OCI-LY3 (cell line): Measurements from ENCODE around the gene FLOT2.

Experiments used
- H2AFZ ChIP-seq: fragments of 200-600, 300-600 bp; shearing (Covaris generic); 2 replicates; pipeline ENCODE4 v1.6.0; 2014; ENCODE audit warnings: antibody characterized with exemption, low read depth, low read length
- H3K27ac ChIP-seq: fragments of 200-600, 300-600 bp; sonication (generic); 2 replicates; pipeline ENCODE4 v1.5.1; 2014; ENCODE audit warnings: mild to moderate bottlenecking, low read length, moderate library complexity, mixed read lengths
- H3K27me3 ChIP-seq: fragments of 200-600, 300-600 bp; sonication (generic); 2 replicates; pipeline ENCODE4 v1.6.1; 2014; ENCODE audit warnings: low read depth, low read length, mixed read lengths
- H3K36me3 ChIP-seq: fragments of 200-600, 300-600 bp; sonication (generic); replicated peaks from 2 replicates; pipeline ENCODE3; 2014; ENCODE audit warnings: low read depth, low read length, mixed read lengths
- H3K4me1 ChIP-seq: fragments of 300-600, 200-600 bp; sonication (generic); 2 replicates; pipeline ENCODE4 v1.6.1; 2014; ENCODE audit warnings: low read length, mixed read lengths
- H3K4me2 ChIP-seq: fragments of 200-600, 300-600 bp; sonication (generic); 2 replicates; pipeline ENCODE4 v1.6.1; 2014; ENCODE audit warnings: low read length, mixed read lengths
- H3K4me3 ChIP-seq: fragments of 300-600, 200-600 bp; sonication (generic); 2 replicates; pipeline ENCODE4 v1.5.1; 2014; ENCODE audit warnings: antibody characterized with exemption, mild to moderate bottlenecking, low read length, moderate library complexity
- H3K79me2 ChIP-seq: fragments of 300-600, 200-600 bp; shearing (Covaris generic); 2 replicates; pipeline ENCODE4 v1.6.1; 2014; ENCODE audit warnings: mild to moderate bottlenecking, low read length, mixed read lengths
- H3K9ac ChIP-seq: fragments of 300-600, 200-600 bp; shearing (Covaris generic); 2 replicates; pipeline ENCODE4 v1.6.0; 2014; ENCODE audit warnings: mild to moderate bottlenecking, low read length, moderate library complexity
- H3K9me3 ChIP-seq: fragments of 200-600, 300-600 bp; shearing (Covaris generic); 2 replicates; pipeline ENCODE4 v1.6.1; 2014; ENCODE audit warnings: low read length, mixed read lengths; ENCODE audit not compliant: insufficient read depth
- H4K20me1 ChIP-seq: fragments of 200-600, 300-600 bp; sonication (generic); 2 replicates; pipeline ENCODE4 v1.6.1; 2016; ENCODE audit warnings: low read length, mixed read lengths; ENCODE audit not compliant: insufficient read depth
- EZH2phosphoT487 ChIP-seq: fragments of 200-600 bp; shearing (Covaris generic); IDR thresholded peaks from 2 replicates; pipeline ENCODE4 v1.6.1; 2018; ENCODE audit warnings: antibody characterized with exemption, mixed run types, low read depth
- TF ChIP-seq, protein P1 (sequence below): fragments of 200-600, 300-600 bp; sonication (generic); IDR thresholded peaks from 2 replicates; pipeline ENCODE4 v1.5.1; 2014; ENCODE audit warnings: antibody characterized with exemption, low read length, low read depth

The FLOT2 gene

DNA sequence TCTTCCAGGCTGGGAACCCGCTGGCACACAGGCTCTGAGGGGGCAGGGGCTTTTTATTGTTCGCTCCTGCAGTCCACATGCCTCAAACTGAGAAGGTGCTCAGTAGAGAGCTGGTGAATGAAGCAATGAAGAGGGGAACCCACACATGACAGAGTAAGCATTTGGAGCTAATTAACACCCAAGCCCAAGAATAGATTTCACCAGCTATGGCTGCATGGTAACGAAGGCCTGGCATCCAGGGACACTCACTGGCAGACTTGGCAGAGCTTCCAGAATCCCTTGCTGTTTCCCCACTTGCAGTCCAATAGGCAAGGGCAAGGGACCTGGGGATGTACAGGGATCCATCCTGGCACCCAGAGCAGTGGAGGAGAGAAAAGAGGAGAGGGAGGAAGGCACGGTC, 12.2 kb downstream of the FLOT2 start:
- H3K36me3 ChIP-seq: peaks cover 23% of the 10 kb centered on the region
- no peaks in the 10 kb centered on the region for H3K9me3 ChIP-seq
- H4K20me1 ChIP-seq: no peaks in the 10 kb centered on the region
- H3K4me2 ChIP-seq: no peak overlapping the region
- no peaks in the 10 kb centered on the region for H3K27me3 ChIP-seq
- TF ChIP-seq, protein P1, sequence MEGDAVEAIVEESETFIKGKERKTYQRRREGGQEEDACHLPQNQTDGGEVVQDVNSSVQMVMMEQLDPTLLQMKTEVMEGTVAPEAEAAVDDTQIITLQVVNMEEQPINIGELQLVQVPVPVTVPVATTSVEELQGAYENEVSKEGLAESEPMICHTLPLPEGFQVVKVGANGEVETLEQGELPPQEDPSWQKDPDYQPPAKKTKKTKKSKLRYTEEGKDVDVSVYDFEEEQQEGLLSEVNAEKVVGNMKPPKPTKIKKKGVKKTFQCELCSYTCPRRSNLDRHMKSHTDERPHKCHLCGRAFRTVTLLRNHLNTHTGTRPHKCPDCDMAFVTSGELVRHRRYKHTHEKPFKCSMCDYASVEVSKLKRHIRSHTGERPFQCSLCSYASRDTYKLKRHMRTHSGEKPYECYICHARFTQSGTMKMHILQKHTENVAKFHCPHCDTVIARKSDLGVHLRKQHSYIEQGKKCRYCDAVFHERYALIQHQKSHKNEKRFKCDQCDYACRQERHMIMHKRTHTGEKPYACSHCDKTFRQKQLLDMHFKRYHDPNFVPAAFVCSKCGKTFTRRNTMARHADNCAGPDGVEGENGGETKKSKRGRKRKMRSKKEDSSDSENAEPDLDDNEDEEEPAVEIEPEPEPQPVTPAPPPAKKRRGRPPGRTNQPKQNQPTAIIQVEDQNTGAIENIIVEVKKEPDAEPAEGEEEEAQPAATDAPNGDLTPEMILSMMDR: no peak
- no peak for TF ChIP-seq EZH2phosphoT487
- H3K27ac ChIP-seq: no peak overlapping the region
- no peak overlapping the region for H3K9ac ChIP-seq
- H2AFZ ChIP-seq: no peak overlapping the region
- H3K4me1 ChIP-seq: peaks cover 33% of the 10 kb centered on the region
- no peak overlapping the region for H3K4me3 ChIP-seq
- no peaks in the 10 kb centered on the region for H3K79me2 ChIP-seq

DNA sequence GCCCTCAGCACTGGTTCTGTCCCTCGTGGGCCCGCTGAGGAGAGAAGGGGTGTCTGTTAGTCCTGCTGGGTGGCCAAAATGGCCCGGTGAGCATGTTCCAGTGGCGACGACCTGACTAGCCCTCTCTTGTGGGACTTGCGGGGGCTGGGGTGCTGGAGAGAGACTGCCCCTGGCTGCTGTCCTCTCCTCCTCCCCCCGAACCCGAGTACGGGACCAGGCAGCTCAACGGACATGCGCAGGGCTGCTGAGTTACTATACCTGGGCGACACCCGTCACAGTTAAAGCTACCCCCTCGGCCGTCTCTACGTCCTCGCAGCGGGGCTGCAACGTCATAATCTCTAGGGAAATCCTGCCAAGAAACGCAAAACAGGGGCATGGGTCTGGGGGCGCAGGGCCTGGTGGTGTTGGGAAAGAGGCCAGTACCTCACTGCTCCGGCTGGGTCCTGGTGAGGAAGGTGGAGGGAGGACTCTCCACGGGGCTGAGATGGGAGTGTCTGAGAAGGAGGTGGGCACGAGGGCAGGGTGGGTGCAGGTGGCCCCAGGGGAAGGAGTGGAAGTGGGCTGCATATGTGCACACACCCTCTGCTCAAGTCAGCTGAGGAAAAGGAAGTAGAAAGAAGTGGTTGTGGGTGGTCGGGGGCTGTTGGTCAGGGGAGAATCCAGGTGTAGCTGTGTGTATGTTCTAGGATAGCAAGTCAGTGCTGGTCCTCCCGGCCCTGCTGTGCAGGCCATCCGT, 13.4 kb downstream of the FLOT2 start:
- Histone ChIP-seq H3K4me2 (no peak overlapping the region), H3K79me2 (no peaks in the 10 kb centered on the region), H3K9ac (no peak overlapping the region), H4K20me1 (no peaks in the 10 kb centered on the region), H3K4me3 (no peak overlapping the region), H3K9me3 (no peaks in the 10 kb centered on the region), H3K27me3 (no peaks in the 10 kb centered on the region), H2AFZ (no peak overlapping the region), H3K27ac (no peak overlapping the region), H3K4me1 (peaks cover 24% of the 10 kb centered on the region), H3K36me3 (peaks cover 25% of the 10 kb centered on the region)
- no peak for TF ChIP-seq EZH2phosphoT487
- TF ChIP-seq, protein P1: no peak

DNA sequence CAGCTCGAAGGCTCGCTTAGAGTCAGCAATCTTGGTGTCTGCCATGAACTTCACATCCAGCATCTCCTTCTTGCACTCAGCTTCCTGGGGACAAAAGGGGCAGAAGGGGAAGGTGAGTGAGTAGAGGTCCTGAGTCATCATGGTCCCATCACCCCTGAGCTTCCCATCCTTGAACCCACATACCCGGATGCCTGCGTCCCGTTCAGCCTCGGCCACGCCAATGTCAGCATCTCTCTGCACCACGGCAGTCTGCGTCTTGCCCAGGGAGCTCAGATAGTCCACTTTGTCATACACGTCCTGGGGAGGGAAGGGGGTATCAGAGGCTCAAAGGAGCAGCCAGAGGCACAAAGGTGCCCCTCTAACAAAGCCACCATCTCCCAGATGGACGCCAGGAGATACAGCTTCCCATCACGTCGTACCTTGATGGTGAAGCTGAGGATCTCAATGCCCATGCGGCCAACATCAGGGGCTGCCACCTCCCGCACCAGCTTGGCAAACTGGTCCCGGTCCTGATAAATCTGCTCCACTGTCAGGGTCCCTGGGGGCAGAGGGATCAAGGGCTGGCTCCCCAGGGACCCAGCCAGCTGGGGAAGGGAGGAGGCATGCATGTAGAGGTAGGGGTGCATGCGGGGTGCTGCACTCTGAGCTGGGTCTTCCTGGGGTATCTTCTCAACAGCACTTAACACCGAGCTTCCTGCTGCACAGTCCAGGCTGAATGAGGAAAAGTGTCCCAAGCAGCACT, 15.2 kb downstream of the FLOT2 start:
- H3K4me3 ChIP-seq: no peak overlapping the region
- H3K27ac ChIP-seq: no peak overlapping the region
- H3K9me3 ChIP-seq: no peaks in the 10 kb centered on the region
- H3K4me1 ChIP-seq: peaks cover 6% of the 10 kb centered on the region
- H4K20me1 ChIP-seq: no peaks in the 10 kb centered on the region
- H3K36me3 ChIP-seq: peaks cover 31% of the 10 kb centered on the region
- H3K9ac ChIP-seq: no peak overlapping the region
- no peaks in the 10 kb centered on the region for H3K79me2 ChIP-seq
- H3K4me2 ChIP-seq: no peak overlapping the region
- TF ChIP-seq, protein P1: no peak
- no peak for TF ChIP-seq EZH2phosphoT487
- H3K27me3 ChIP-seq: no peaks in the 10 kb centered on the region
- H2AFZ ChIP-seq: no peak overlapping the region

DNA sequence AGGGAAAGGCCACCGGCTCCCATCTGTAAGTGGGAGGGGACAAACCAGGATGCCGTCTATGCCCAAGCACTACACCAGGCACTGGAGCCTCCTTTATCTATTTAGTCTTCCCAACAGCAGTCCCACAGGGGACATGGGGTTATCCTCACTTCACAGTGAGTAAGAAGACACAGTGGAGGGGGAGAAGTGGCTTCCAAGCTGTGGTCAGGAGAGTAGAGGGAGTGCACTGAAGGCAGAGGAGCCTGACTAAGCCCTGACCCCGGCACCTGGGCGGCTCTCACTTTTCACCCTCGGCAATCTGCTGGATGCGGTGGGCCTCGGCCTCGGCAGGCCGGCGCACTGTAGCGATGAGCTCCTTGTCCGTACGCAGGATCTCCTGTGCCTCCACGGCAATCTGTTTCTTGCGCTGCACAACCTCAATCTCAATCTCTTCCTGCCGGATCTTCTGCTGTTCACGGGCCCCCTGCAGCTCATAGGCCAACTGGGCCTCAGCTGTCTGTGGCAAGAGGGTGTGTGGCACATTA, 15.9 kb downstream of the FLOT2 start:
- no peak for TF ChIP-seq EZH2phosphoT487
- TF ChIP-seq, protein P1: no peak
- Histone ChIP-seq H3K27me3 (no peaks in the 10 kb centered on the region), H3K9me3 (no peaks in the 10 kb centered on the region), H3K4me1 (0 out of 2 replicates have a peak, but pooled peaks cover under 1% of the 10 kb centered on the region), H3K4me2 (no peak overlapping the region), H3K4me3 (no peak overlapping the region), H2AFZ (no peak overlapping the region), H3K36me3 (peaks cover 31% of the 10 kb centered on the region), H3K9ac (no peak overlapping the region), H4K20me1 (no peaks in the 10 kb centered on the region), H3K27ac (no peak overlapping the region), H3K79me2 (no peaks in the 10 kb centered on the region)
